IgD-negative memory B cell (primary cell): Measurements from ENCODE around the gene APOF. TPM values are rescaled to one million over a fixed set of nuclear protein-coding genes. Genes with fewer than 3 reads are reported as not detected.
"Not testable (repeated sequence)": the region's sequence is repeated elsewhere in the genome, so short reads cannot be mapped to it uniquely, and the experiment has no call there.

ENCODE experiments used
- H3K27ac Mint-ChIP-seq, 3 donors: one replicate each; pipeline ENCODE4 v1.8.0; 2020 to 2022; ENCODE audit warnings: mild to moderate bottlenecking in 3 of 3, mixed read lengths in 3 of 3, moderate library complexity in 1 of 3
- H3K27me3 Mint-ChIP-seq: one replicate; pipeline ENCODE4 v1.8.0; 2021; ENCODE audit warnings: mixed read lengths
- H3K36me3 Mint-ChIP-seq: one replicate; pipeline ENCODE4 v1.8.0; 2020; ENCODE audit warnings: mild to moderate bottlenecking, mixed read lengths
- H3K4me1 Mint-ChIP-seq, 3 donors: one replicate each; pipeline ENCODE4 v1.8.0; 2020 to 2022; ENCODE audit warnings: mixed read lengths in 3 of 3, mild to moderate bottlenecking in 1 of 3
- H3K4me3 Mint-ChIP-seq, 4 donors: one replicate each; pipeline ENCODE4 v1.8.0; 2020 to 2022; ENCODE audit warnings: mild to moderate bottlenecking in 4 of 4, mixed read lengths in 4 of 4, moderate library complexity in 3 of 4
- H3K9me3 Mint-ChIP-seq, 3 donors: one replicate each; pipeline ENCODE4 v1.8.0; 2020 to 2021; ENCODE audit warnings: mixed read lengths in 3 of 3, mild to moderate bottlenecking in 1 of 3
- polyA plus RNA-seq: library from polyadenylated mRNA; unstranded; fragments of 300-500 nt; fragmentation: Illumina TruSeq; gene quantifications from one replicate; pipeline ENCODE4 v1.2.3, GENCODE V29; 2021

APOF gene
- polyA plus RNA-seq, 1 donor from 2014 or later, result not detected

GRCh38 chr12:56347255-56347654 lies 15.4 kb downstream of the APOF start:
- not testable (repeated sequence) for H3K4me1 Mint-ChIP-seq, H3K4me3 Mint-ChIP-seq, H3K9me3 Mint-ChIP-seq, H3K36me3 Mint-ChIP-seq, H3K27me3 Mint-ChIP-seq
- peak overlapping the region in 2 of 3 donors; percentile 23 for H3K27ac Mint-ChIP-seq

GRCh38 chr12:56346675-56347074 lies 16.0 kb downstream of the APOF start:
- Mint-ChIP-seq H3K9me3 (no peaks in the 10 kb centered on the region), H3K27me3 (no peaks in the 10 kb centered on the region), H3K27ac (no peak overlapping the region), H3K4me3 (peak overlapping the region in 1 of 4 donors; percentile 17), H3K36me3 (peaks cover 3% of the 10 kb centered on the region), H3K4me1 (peaks cover 0 to 4% (median 0%) of the 10 kb centered on the region in 3 donors)

GRCh38 chr12:56342290-56342689 lies 20.4 kb downstream of the APOF start:
- H3K4me1 Mint-ChIP-seq, result peaks cover 13 to 29% (median 17%) of the 10 kb centered on the region in 3 donors
- not testable (repeated sequence) for H3K27ac Mint-ChIP-seq, H3K9me3 Mint-ChIP-seq, H3K27me3 Mint-ChIP-seq, H3K36me3 Mint-ChIP-seq, H3K4me3 Mint-ChIP-seq

- H3K27me3 Mint-ChIP-seq, result peaks cover 2% of the 10 kb centered on the region
- H3K4me3 Mint-ChIP-seq, result no peak overlapping the region
- H3K4me1 Mint-ChIP-seq, result peaks cover 14 to 33% (median 21%) of the 10 kb centered on the region in 3 donors
- peaks cover 3% of the 10 kb centered on the region for H3K36me3 Mint-ChIP-seq
- no peaks in the 10 kb centered on the region for H3K9me3 Mint-ChIP-seq
- peak overlapping the region; percentile 25 to 71 (median 66) for H3K27ac Mint-ChIP-seq
These were observed 21.0 kb downstream of the APOF start for GRCh38 chr12:56341616-56342015.

- Mint-ChIP-seq H3K27me3 (peaks cover 2% of the 10 kb centered on the region), H3K4me1 (peaks cover 25 to 39% (median 31%) of the 10 kb centered on the region in 3 donors), H3K27ac (peak overlapping the region; percentile 85 to 98 (median 91)), H3K4me3 (peak overlapping the region; percentile 87 to 98 (median 90)), H3K36me3 (peaks cover 3% of the 10 kb centered on the region), H3K9me3 (no peaks in the 10 kb centered on the region)
These were observed 23.6 kb downstream of the APOF start for GRCh38 chr12:56339158-56339422.

DNA sequence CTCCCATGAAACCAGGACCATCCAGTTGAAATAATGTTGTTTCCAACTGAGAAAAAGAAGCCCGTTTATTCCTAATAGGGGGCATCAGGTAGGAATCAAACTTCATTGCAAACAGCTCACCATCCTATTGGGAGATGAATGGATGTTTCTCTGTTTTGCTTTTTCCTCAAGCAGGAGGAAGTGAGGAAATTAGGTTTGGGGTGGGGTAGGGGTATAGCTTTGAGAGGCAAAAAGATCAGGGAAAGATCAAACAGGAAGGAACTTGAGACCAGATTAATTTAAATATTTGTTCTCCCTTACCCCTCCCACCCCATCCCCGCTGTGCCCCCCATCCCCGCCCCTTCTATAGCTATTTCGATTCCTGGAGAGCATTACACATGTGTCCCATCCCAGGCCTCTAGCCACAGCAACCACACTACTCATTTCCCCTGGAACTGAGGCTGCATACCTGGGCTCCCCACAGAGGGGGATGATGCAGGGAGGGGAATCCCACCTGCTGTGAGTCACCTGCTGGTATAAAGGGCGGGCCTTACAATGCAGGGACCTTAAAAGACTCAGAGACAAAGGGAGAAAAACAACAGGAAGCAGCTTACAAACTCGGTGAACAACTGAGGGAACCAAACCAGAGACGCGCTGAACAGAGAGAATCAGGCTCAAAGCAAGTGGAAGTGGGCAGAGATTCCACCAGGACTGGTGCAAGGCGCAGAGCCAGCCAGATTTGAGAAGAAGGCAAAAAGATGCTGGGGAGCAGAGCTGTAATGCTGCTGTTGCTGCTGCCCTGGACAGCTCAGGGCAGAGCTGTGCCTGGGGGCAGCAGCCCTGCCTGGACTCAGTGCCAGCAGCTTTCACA lies 24.1 kb downstream of the APOF start, which contains the start of gene IL23A:
Gene IL23A (plus strand): TSS at position 577 of the 850 bp plus-strand sequence. CDS start 161 bp downstream, at position 738.
- H3K4me3 Mint-ChIP-seq, result peak within 1 kb of the TSS; percentile 87 to 98 (median 90)
- H3K27ac Mint-ChIP-seq, result peak within 1 kb of the TSS; percentile 85 to 98 (median 91)
- H3K9me3 Mint-ChIP-seq, result no peaks in the 10 kb centered on the region
- H3K27me3 Mint-ChIP-seq, result peaks cover 2% of the 10 kb centered on the region
- peaks cover 3% of the 10 kb centered on the region for H3K36me3 Mint-ChIP-seq
- peaks cover 30 to 39% (median 35%) of the 10 kb centered on the region in 3 donors for H3K4me1 Mint-ChIP-seq

DNA sequence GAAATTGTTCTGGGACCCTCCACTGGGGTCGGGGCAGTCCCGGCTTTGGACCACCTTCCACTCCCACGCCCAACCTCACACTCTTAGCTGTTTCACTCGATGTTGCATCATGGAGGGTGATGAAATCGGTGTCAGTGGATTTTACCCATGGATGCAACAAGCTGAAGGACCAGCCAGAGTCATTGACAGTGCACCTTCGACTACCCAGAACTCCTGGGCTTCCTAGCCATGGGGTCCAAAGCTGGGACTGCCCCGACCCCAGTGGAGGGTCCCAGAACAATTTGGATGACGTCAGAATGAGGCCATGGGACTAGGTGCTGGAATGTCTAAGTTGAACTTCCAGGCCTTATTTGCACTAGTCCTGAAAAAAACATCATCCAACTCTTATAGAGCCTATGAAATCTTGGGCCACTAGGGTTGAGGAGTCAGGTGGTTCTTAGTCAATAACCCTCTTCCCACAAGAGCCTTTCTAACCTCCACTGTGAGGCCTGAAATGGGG lies 24.9 kb downstream of the APOF start:
- Mint-ChIP-seq H3K27me3 (peaks cover 2% of the 10 kb centered on the region), H3K36me3 (peaks cover 3% of the 10 kb centered on the region), H3K9me3 (no peaks in the 10 kb centered on the region), H3K4me1 (peaks cover 38 to 42% (median 39%) of the 10 kb centered on the region in 3 donors), H3K27ac (peak overlapping the region; percentile 85 to 98 (median 91)), H3K4me3 (peak overlapping the region; percentile 38 to 98 (median 75))

DNA sequence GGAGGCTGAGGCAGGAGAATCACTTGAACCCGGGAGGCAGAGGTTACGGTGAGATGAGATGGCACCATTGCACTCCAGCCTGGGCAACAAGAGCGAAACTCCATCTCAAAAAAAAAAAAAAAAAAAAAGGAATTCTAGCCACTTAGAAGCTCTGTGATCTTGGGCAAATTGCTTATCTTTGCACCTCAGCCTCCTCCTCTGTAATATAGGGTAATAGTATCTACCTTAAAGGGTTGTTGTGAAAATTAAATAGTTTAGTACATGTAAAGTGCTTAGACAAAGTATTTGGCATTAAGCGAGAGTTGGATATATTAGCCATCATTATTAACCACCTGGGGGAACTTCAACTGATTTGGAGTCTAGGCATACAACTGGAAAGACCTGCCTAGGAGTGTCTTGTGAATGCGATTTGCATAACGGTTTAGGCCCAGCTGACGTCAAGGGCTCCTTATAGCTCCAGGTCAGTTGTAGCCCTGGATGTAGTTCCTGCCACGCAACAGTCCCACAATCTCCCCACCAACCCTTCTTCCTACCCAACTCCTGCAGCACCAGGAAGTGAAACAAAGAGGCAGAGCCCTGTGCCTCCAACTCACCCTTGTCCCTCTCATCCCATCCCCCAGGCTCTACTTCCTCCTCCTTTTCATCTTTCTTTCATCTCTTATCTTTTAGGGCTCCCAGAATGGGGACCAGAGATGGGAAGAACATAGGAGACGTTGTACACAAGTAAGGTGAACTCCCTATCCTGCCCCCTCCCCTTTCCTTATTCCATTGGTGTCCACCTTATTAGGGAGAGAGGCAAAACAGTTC lies 26.1 kb downstream of the APOF start:
- Mint-ChIP-seq H3K4me3 (peak overlapping the region in 3 of 4 donors; percentile 32 to 72 (median 70)), H3K27ac (peak overlapping the region; percentile 35 to 99 (median 85)), H3K36me3 (peaks cover 3% of the 10 kb centered on the region), H3K9me3 (no peaks in the 10 kb centered on the region), H3K4me1 (peaks cover 41 to 46% (median 42%) of the 10 kb centered on the region in 3 donors), H3K27me3 (peaks cover 2% of the 10 kb centered on the region)

DNA sequence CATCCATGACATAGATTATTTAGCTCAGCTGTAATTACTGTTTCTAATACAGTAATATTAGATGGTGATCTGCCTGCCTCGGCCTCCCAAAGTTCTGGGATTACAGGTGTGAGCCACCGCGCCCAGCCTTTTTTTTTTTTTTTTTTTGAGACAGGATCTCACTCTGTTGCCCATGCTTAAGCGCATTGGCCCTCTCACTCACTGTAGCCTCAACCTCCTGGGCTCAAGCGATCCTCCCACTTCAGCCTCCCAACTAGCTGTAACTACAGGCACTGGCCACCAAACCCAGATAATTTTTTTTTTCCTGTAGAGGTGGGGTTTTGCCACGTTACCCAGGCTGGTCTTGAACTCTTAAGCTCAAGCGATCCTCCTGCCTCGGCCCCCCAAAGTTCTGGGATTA lies 27.1 kb downstream of the APOF start:
- H3K36me3 Mint-ChIP-seq, H3K9me3 Mint-ChIP-seq, H3K27me3 Mint-ChIP-seq: not testable (repeated sequence)
- Mint-ChIP-seq H3K27ac (peak overlapping the region in 1 of 3 donors; percentile 99), H3K4me3 (peak overlapping the region in 1 of 4 donors; percentile 73), H3K4me1 (peaks cover 41 to 46% (median 42%) of the 10 kb centered on the region in 3 donors)

DNA sequence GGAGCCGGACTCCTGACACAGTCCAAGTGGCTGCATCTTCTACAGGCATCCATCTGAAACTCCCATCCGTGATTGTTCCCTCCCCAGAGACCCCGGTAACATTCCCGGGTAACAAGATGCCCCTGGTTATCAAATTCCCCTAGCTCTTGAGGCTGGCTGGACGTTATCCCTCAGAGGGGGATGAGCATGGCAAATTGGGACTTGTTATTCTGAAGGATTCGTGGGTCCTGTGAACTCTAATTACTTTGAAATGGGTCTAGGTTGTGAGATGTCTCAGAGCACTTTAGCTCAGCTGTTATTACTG lies 28.2 kb downstream of the APOF start:
- peak overlapping the region; percentile 92 to 100 (median 98) for H3K4me3 Mint-ChIP-seq
- H3K27me3 Mint-ChIP-seq, result peaks cover 2% of the 10 kb centered on the region
- H3K27ac Mint-ChIP-seq, result peak overlapping the region; percentile 99 to 100 (median 100)
- H3K4me1 Mint-ChIP-seq, result peaks cover 36 to 40% (median 39%) of the 10 kb centered on the region in 3 donors
- no peaks in the 10 kb centered on the region for H3K9me3 Mint-ChIP-seq
- peaks cover 4% of the 10 kb centered on the region for H3K36me3 Mint-ChIP-seq

GRCh38 chr12:56333679-56334489 lies 28.8 kb downstream of the APOF start, which contains the start of gene PAN2:
PAN2 (minus strand) TSS chr12:56334000; CDS start chr12:56333094, 906 bp downstream.
- Mint-ChIP-seq H3K9me3 (no peaks in the 10 kb centered on the region), H3K27ac (peak within 1 kb of the TSS; percentile 99 to 100 (median 100)), H3K4me1 (peaks cover 32 to 37% (median 36%) of the 10 kb centered on the region in 3 donors), H3K36me3 (peaks cover 4% of the 10 kb centered on the region), H3K4me3 (peak within 1 kb of the TSS; percentile 92 to 100 (median 98)), H3K27me3 (peaks cover 2% of the 10 kb centered on the region)

DNA sequence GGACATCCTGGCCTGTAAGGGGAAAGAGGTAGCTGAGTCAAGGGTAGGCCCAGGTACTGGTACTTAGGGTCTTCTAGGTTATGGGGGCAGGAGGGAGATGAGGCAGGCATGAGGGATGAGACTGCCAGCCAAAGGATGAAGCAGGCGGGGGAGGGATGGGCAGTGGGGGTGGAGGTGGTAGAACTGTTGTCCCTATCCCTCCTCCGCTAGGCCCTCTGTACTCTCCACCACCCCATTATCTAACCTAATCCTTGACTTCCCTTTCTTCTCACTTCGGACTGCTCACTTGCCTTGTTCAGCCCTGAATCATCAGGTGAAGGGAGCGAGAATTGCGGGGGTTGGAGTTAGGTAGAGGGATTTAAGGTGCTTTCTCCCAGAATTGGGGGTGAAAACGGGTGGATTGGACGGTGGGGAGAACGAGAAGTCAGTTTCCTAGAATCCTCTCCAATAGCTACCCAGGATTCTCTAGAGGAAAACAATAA lies 29.4 kb downstream of the APOF start:
- Mint-ChIP-seq H3K9me3 (no peaks in the 10 kb centered on the region), H3K27ac (peak overlapping the region; percentile 99 to 100 (median 100)), H3K4me3 (peak overlapping the region; percentile 92 to 100 (median 98)), H3K27me3 (no peaks in the 10 kb centered on the region), H3K4me1 (peaks cover 26 to 32% (median 31%) of the 10 kb centered on the region in 3 donors), H3K36me3 (peaks cover 2% of the 10 kb centered on the region)

GRCh38 chr12:56332512-56333196 lies 30.0 kb downstream of the APOF start:
- no peaks in the 10 kb centered on the region for H3K27me3 Mint-ChIP-seq
- H3K9me3 Mint-ChIP-seq, result no peaks in the 10 kb centered on the region
- peak overlapping the region; percentile 92 to 100 (median 98) for H3K4me3 Mint-ChIP-seq
- peaks cover 2% of the 10 kb centered on the region for H3K36me3 Mint-ChIP-seq
- H3K27ac Mint-ChIP-seq, result peak overlapping the region; percentile 99 to 100 (median 100)
- H3K4me1 Mint-ChIP-seq, result peaks cover 22 to 29% (median 28%) of the 10 kb centered on the region in 3 donors
